Measurements from ENCODE around the gene SAMD5.

GRCh38 chr6:147595961-147596360 lies 87.5 kb downstream of the SAMD5 start:
- TF ChIP-seq GATA3 (IDR thresholded peaks at IDR 0.05; ENCODE audit: low read depth, low read length) (no peak), GATA2 (IDR thresholded peaks at IDR 0.05; ENCODE audit: low read depth, low read length) (no peak)
